ENCODE results near the gene CHPF. TPM values are rescaled to one million over a fixed set of nuclear protein-coding genes. Genes with fewer than 3 reads are reported as not detected.

Gene CHPF
- total RNA-seq, 6 experiments from 2014 or later: 116 to 190 (median 139) TPM

- Mint-ChIP-seq H3K27ac (no peak overlapping the region), H3K9me3 (no peaks in the 10 kb centered on the region), H3K36me3 (ENCODE audit: low read depth) (no peaks in the 10 kb centered on the region; the same call in 1 of the 2 replicates), H3K27me3 (ENCODE audit: insufficient read depth) (peaks cover 16% of the 10 kb centered on the region), H3K4me3 (no peak overlapping the region), H3K4me1 (ENCODE audit: low read depth) (peaks cover 12% of the 10 kb centered on the region)
- no peak for DNase-seq
- no peak for TF ChIP-seq CTCF (IDR thresholded peaks at IDR 0.05)
These were observed 35.8 kb downstream of the CHPF start for GRCh38 chr2:219507581-219508443.

- no peak for DNase-seq
- no peaks in the 10 kb centered on the region for H3K9me3 Mint-ChIP-seq
- H3K4me1 Mint-ChIP-seq (ENCODE audit: low read depth): peaks cover 12% of the 10 kb centered on the region
- peaks cover 11% of the 10 kb centered on the region for H3K27me3 Mint-ChIP-seq (ENCODE audit: insufficient read depth)
- no peak for TF ChIP-seq CTCF (IDR thresholded peaks at IDR 0.05)
- H3K36me3 Mint-ChIP-seq (ENCODE audit: low read depth): no peaks in the 10 kb centered on the region; the same call in 1 of the 2 replicates
- no peak overlapping the region for H3K27ac Mint-ChIP-seq
- no peak overlapping the region for H3K4me3 Mint-ChIP-seq
These were observed 36.6 kb downstream of the CHPF start for GRCh38 chr2:219506802-219507526.

- no peak overlapping the region for H3K27ac Mint-ChIP-seq
- H3K36me3 Mint-ChIP-seq (ENCODE audit: low read depth): no peaks in the 10 kb centered on the region; the same call in 1 of the 2 replicates
- TF ChIP-seq CTCF (IDR thresholded peaks at IDR 0.05): no peak
- no peak for DNase-seq
- H3K9me3 Mint-ChIP-seq: no peaks in the 10 kb centered on the region
- H3K27me3 Mint-ChIP-seq (ENCODE audit: insufficient read depth): peaks cover 8% of the 10 kb centered on the region
- no peak overlapping the region for H3K4me3 Mint-ChIP-seq
- peaks cover 18% of the 10 kb centered on the region for H3K4me1 Mint-ChIP-seq (ENCODE audit: low read depth)
These were observed 37.3 kb downstream of the CHPF start for GRCh38 chr2:219506153-219506801.

- Mint-ChIP-seq H3K27me3 (ENCODE audit: insufficient read depth) (peaks cover 8% of the 10 kb centered on the region), H3K4me3 (no peak overlapping the region), H3K27ac (no peak overlapping the region), H3K4me1 (ENCODE audit: low read depth) (peaks cover 22% of the 10 kb centered on the region), H3K36me3 (ENCODE audit: low read depth) (no peaks in the 10 kb centered on the region; the same call in 1 of the 2 replicates), H3K9me3 (no peaks in the 10 kb centered on the region)
- TF ChIP-seq CTCF (IDR thresholded peaks at IDR 0.05): no peak
- no peak for DNase-seq
These were observed 38.0 kb downstream of the CHPF start for GRCh38 chr2:219505585-219505984.

- DNase-seq: no peak
- TF ChIP-seq CTCF (IDR thresholded peaks at IDR 0.05): no peak
- no peaks in the 10 kb centered on the region; the same call in 1 of the 2 replicates for H3K36me3 Mint-ChIP-seq (ENCODE audit: low read depth)
- no peaks in the 10 kb centered on the region for H3K9me3 Mint-ChIP-seq
- no peak overlapping the region for H3K27ac Mint-ChIP-seq
- H3K27me3 Mint-ChIP-seq (ENCODE audit: insufficient read depth): peaks cover 2% of the 10 kb centered on the region; the same call in 1 of the 2 replicates
- no peak overlapping the region for H3K4me3 Mint-ChIP-seq
- peaks cover 28% of the 10 kb centered on the region for H3K4me1 Mint-ChIP-seq (ENCODE audit: low read depth)
These were observed 41.0 kb downstream of the CHPF start for GRCh38 chr2:219502618-219503017.

All from HFFc6 (cell line).